Activated effector memory CD4-positive, alpha-beta T cell treated with Interleukin-2 at 50 U/mL for 16 hours (primary cell): ENCODE data around the gene COL1A1.

ENCODE experiments used
- DNase-seq: peaks from one replicate; pipeline ENCODE4 v3.0.0-alpha.2; 2020

The COL1A1 gene

GRCh38 chr17:50139185-50139783 lies 62.1 kb downstream of the COL1A1 start:
- DNase-seq = no peak

- DNase-seq = no peak
Measured at GRCh38 chr17:50137042-50137441, 64.4 kb downstream of the COL1A1 start.

- no peak for DNase-seq
Measured at GRCh38 chr17:50136096-50136687, 65.2 kb downstream of the COL1A1 start.

GRCh38 chr17:50135316-50136095 lies 65.9 kb downstream of the COL1A1 start:
- DNase-seq = no peak

- DNase-seq = no peak
Measured at GRCh38 chr17:50134206-50135110, 67.0 kb downstream of the COL1A1 start.

GRCh38 chr17:50133769-50134099 lies 67.7 kb downstream of the COL1A1 start:
- no peak for DNase-seq
